Activated CD8-positive, alpha-beta memory T cell treated with anti-CD3 and anti-CD28 coated beads, Interleukin-2, amount 50 U/mL, for 48 hours (primary cell): ENCODE measurements around the gene ITGB8.

Source experiments
- DNase-seq: peaks from one replicate; pipeline ENCODE4 v3.0.0-alpha.2; 2020

ITGB8 gene

DNA sequence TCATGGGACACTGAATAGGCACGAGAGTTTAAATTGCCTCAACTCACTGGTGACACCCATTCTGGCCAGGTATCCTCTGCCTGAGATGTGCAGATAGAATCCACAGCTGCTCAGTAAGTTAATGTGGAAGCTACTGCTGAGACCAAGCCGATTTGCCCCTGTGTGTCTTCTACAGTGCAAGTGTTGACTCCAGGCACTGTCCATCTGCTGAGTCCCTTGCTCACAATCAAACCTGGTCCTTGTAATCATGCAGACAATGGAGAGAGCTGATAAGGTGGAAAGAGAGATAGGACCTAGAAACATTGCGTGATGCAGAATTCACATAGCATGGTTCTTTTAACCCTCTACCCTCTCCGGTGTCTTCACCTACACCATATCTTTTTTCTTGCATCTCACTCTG is 101.4 kb downstream of the ITGB8 start:
- DNase-seq = no peak

DNA sequence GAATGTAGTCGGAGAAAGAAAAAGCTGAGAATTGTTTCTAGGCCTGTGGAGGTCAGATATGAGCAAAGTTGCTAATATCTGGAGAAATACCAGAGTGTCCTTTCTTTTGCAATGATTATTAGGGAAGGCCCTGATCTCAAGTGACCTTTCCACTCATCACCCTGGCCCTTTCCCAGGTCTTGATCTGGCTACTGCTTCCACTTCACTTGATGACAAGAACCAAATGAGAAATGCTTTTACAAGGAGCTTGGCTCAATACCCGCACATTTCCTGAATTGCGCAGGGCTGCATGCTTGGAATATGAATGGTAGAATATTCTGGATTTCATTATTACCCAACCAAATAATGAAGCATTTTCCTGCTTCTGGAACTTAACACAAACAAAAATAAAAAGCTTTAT is 104.6 kb downstream of the ITGB8 start:
- no peak for DNase-seq

DNA sequence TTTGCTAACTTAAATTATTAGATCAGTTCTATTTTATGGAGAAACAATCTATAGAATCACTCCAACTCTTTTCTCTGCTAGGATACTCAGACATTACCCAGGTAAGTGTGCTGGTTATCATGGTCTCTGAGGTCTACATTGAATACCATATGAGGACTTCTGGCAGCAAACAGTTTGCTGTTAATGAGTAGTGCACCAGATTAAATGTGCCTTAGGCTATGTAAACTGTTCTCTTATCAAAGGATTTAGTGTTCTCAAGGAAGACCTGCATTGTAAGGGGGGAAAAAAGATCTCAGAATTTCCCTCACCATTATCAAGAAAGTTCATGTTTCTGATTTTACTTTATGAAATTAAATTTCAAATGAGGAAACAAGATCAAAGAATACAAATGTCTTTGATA is 107.5 kb downstream of the ITGB8 start:
- DNase-seq = no peak

DNA sequence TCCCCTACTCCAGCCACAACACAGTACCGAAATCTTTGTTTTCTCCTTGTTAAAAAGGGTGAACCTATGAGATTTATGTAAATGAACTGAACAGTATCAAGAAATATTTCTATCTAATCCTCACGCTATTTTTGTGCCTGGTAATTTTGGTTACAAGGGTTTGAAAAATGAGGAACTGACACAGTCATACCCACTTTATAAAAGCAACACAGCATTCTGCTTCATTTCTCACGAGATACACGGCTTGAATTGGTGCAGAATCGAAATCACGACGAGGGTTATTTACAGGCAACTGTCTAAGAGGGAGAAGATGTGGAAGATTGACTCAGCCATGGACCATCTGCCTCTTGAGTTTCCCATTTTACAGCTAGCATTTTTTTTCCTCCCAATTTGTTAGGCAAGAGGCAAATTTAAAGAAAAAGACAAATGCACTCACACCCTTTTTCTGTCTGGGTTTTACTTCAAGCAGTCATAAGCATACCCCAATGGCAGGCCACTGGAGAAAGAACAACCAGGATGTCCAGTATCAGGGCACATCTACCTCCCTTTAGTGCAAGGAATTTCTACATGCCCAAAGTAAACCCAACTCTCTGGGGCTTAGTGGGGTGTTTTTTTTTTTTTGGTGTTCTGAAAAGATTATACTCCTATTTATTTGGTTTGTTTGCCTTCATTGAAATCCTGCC is 108.1 kb downstream of the ITGB8 start:
- no peak for DNase-seq

DNA sequence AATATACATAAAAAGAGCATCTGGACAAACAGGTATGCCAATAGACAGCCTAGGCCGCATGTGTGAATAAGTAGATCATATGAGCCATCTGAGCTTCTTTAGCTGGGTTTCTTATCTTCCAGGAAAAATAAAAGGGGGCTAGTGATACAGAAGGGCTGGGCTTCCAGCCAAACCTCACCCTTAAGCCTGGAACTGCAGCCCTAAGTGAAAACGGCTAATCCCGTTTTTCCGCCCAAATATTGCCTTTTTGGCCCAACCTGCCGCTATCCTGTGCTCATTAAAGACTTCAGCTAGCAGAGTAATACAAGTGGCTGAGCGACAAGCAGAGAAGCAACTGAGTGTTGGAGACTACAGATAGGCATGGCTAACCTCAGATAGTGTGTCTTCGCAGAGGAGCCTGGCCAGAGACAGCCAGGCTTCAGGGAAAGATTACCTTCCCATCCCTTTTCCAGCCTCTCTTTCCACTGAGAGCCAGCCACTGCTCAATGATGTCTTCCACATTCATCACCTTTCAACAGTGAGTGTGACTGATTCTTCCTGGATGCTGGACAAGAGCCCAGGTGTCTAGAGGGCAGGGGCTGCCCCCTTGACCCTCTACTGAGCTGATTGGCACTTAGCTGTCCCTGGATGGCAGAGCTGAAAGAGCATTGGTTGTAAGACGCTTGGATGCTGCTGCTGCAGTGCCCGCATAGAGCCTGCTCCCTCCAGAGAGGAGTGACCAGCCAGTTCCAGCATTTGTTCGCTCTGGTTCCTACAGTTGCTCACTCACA is 108.9 kb downstream of the ITGB8 start:
- DNase-seq = no peak

DNA sequence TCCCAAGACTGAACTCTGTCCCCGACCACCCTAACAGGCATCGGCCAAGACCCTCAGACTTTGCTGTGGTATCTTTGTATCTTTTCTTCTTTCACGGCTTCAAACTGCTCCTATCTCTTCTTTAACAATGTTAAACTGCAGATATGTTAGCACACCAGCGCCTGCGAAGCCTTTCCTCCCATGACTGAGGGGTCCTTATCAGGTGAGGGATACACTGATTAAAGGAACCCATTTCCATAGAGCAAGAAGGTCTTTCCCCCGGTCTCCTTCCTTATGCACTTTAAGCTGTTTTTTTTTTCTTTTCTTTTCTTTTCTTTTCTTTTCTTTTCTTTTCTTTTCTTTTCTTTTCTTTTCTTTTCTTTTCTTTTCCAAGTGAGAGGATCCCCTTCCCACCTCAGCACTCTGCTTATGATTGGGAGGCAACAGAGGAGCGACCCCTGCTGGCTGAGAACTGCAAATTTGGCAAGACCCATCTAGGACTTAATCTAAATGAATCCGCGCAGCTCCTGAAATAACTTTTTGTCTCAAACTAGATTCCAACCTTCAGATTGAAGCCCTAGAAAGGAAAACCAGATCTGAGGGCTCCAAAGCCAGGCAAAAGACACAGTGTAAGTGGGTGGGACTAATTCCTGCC is 109.9 kb downstream of the ITGB8 start:
- peak; percentile 53 for DNase-seq

DNA sequence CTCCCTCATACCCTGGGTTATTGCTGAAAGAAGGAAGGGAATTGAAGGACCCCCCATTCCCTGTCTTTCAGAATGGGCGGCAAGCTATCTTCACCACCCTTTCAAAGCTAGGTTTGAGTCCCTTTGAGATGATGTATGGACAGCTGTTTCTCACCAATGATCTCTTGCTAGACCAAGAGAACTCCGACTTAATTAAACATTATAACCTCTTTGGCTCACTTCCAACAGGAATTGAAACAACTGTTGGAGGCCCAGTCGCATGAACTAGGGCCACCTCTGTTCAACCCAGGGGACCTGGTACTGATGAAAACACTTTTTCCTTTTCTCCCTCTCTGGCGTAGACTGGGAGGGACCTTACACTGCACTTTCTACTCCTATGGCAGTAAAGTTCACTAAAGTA is 110.6 kb downstream of the ITGB8 start:
- no peak for DNase-seq

DNA sequence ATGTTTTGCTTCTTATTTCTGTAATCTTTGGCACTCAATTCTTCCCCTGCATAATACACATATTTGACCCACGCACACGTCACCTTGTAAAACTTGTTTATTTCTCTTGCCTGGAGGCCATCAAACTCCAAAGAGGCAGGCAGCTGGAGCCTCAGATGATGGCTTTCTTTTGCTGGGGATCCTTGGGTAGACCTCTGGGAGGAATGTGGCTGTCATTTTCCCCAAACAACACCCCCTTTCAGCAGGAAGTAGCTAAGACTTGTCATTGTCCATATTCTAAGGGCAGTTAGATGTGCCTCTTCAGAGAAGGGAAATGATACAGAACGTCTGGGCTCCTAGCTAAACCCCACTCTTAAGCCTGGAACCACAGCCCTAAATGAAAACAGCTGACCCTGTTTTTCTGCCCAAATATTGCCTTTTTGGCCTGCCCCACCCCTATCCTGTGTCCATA is 111.3 kb downstream of the ITGB8 start:
- no peak for DNase-seq

DNA sequence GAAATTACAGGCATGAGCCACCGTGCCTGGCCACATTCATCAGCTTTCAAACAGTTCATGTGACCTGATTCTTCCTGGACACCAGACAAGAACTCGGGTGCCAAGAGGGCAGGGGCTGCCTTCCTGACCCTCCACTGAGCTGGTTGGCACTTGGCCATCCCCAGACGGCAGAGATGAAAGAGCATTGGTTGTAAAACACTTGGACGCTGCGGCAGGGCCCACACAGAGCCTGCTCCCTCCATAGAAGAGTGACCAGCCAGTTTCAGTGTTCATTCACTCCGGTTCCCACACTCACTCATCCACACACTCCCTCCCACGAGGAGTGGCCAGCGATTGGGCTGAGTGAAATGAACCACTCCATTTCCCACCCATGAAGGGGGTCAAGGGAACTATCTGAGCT is 112.3 kb downstream of the ITGB8 start:
- DNase-seq = no peak

DNA sequence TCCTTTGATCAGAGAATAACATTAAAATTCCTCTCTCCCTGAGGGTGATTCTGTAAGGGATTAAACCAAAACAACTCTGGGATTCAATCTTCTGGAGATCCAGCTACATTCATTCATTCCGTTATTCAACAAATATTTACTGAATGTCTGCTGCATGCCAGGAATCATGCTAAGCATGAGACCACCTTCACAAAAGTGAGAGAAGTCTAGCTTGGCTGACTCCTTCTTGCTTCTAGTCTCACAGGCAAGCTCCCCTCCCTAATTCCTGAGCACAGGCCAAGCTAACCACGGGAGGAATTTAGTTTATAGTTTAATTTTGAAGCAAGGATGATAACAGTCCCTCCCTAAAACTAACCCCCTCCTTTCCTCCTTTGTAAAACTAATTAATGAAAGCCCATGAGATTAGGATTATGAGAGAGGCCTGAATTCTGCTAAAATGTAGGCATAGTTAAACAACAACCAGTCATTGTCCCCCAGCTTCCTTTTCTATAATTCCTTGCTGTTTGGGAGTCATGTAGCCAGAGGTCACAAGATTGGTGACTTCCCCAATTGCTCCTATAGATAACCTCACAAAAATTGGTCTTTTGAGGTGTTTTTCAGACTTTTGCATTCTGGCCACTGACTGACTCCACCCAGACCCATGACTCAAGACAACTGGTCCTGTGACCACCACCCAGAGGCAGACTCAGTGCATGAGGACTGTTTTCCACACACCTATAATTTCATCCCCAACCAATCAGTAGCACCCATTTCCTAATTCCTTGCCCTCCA is 113.5 kb downstream of the ITGB8 start:
- no peak for DNase-seq

DNA sequence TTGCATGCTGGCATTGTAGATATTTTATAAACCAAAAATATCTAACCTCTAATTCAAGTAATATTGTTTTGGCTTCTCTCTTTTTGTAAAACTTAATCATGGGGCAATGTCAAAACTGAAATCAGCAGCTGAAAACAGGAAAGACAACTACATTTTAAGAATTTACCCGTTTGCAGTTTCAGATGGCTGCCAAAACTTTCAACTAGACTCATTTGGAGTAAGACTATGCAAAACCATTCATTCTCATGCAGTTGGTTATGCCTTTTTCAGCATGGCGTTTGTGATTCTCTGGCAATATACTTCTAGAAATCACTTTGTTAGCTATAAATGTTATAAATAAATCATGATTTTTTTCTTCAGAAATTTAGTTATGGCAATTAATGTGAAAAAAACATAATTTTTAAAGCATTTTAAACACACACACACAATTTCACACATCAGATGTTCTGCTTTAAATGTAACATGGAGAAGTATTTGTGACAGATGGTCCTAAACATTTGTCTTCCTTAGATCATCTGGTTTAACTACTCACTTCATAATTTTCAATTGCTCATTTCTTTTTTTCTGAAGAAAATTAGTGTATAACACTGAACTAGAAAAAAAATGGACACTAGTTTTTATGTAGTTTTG is 116.4 kb downstream of the ITGB8 start:
- DNase-seq = no peak

DNA sequence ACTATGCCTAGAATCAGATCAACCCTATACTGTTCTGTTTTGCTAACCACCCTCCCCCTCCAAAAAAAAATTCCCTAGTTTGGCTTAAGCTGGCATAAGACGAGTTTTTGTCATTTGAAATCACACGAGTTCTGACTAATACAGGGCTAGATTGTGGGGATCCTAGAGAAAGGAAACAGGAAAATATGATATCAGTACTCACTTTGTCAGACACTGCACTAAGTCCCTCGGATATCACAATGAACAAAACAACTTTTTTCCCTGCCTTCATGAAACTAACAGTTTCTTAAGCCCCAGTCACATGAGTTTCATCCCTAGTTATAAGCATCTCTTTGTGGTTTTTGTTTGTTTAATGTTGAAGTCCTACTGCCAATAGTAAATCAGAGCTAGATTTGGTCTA is 118.5 kb downstream of the ITGB8 start:
- no peak for DNase-seq

DNA sequence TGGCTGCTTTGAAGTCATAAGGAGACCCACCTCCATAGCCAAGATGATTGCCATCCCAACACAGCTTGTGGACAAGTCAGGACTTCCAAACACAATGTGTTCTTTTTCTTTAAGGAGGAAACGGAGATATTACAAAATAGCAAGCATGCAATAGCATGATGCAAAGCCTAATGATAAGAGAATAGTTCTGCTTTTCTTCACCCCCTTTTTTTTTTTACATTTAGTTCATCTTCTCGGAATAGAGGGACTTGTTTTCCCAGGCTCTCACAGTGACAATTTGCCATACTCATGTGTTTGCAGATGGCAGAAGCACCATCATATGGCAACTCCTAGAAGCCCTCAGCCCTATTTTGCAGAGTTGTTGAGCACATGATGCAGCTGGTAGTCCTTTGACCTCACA is 119.8 kb downstream of the ITGB8 start:
- no peak for DNase-seq

DNA sequence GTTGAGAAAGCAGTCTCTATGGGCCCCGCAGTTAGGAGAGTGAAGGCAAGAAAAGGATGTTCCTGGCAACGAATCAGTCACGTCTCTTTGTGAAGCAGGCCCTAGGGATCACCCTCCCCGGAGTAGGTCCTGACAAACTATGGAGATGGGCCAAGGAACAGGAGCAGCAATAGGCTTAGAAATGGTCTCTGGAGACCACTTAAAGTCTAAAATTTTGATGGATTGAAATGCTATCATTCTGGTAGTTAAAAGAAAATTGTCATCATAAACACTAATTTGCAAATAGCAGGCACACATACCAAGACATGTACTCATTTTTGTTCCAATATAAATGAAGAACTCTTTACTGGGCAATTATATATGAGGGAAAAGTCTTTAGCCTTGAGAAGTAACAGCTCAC is 123.5 kb downstream of the ITGB8 start:
- no peak for DNase-seq

DNA sequence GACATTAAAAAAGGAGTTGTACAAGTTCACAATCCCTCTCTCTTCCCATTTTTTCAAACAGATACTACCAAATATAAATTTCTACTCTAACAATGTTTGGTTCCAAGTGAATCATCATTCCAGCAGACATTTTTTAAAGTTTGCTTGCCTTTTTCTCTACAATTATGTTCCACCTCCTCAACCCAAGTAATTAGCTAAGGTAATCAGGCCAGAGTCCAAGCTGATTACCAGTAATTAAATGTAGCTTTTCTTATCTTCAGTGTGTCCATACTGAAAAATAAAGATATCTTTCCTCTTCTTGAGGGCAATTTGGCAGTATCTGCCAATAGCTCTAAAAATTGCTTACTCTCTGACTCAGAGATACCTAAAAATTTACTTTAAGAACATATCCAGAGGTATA is 126.0 kb downstream of the ITGB8 start:
- no peak for DNase-seq

DNA sequence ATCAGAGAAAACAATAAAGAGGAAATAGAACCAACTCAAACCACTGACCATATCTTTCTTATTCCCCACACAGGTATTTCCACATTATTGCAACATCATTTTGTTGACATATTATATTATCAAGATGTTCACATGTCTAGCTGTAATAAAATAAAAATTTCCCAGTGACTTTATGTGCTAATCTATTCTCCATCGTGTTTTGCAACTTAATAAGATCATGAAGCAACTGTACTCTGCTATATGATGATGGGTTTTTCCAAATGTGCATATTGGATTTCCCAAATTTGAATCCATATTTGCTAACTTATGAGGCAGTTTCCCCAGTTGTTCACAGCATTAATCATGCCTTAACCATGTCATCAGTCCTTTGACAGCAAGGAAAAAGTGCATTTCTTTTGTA is 127.8 kb downstream of the ITGB8 start:
- DNase-seq = no peak

DNA sequence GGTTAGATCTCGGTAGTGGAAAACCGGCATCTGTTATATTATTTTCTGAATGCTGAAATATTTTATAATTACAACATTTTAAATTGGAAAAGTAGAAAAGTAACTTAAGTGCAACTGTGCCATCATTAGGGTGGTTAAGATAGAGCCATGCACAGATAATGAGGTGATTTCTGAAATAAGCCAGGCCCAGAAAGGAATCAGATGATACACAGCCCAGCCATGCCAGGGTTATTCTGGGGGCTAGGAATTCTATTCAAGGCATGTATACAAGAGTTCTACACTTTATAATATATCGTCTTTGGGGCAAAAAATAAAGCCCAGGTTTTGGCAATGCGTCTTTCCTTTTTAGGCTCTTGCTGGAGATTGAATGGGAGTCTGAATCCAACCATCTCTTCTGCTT is 128.7 kb downstream of the ITGB8 start:
- no peak for DNase-seq

DNA sequence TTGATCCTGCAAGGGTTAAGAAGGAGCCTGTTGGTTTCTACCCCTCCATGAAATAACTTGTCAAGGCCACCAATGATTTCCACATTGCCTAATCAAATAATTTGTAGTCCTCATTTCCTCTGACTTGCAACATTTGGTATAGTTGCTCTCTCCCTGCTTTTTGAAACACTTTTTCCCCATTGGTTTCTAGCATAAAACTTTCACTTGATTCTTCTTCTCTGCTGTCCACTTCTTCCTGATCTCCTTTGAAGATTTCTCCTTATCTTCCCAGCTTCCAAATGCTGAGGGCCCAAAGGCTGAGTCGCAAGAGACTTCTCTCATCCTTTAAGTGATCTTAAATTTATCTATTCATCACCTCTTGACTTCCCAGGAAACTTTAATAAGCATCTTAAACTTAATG is 134.2 kb downstream of the ITGB8 start:
- no peak for DNase-seq
